GM18868 (cell line): ENCODE measurements around the gene EPB41L2.
A peak's percentile ranks its signal among the peaks of the same experiment; 100 is the strongest.
"Not testable (repeated sequence)": the region's sequence is repeated elsewhere in the genome, so short reads cannot be mapped to it uniquely, and the experiment has no call there.

Experiments used
- ATAC-seq: cut with Tn5 transposase; IDR thresholded peaks from one replicate; pipeline ENCODE4 v1.9.1; 2021; ENCODE audit warnings: mild to moderate bottlenecking, moderate library complexity; ENCODE audit not compliant: unreplicated experiment

Gene EPB41L2

DNA sequence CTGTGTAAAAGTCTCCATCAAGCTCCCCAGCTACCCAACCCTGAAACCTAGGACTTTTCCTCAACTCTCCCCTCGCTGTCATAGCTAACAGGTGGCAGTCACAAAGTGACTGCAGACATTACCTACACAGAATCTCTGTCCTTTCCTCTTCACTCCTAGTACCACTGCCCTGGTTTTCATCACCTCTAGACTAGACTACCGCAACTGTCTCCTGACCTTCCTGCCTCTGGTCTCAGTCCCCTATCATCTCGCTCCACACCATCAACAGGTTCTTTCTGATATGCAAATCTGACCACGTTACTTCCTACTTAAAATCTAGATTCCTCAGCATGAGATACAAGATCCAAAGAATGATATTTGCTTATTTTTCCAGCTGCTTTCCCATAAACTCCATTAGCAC, 142.1 kb downstream of the EPB41L2 start:
- no peak for ATAC-seq

DNA sequence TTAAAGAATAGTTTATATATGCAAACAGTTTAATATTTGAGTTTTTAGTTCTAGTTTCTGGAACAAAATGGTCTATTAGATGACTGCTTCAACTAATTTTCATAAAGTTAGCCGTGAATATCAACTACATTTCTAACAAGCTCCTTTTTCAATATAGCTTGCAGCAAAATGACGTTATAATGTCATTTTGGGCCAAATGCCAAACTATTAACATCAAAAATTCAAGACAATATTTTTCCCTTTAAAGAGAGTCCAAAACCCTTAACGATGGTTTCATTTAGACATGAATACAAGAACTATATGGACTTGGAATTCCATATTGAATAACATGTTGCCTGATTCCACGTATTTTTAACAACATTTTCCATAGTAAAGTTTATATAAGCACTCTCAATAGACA, 144.9 kb downstream of the EPB41L2 start:
- no peak for ATAC-seq

DNA sequence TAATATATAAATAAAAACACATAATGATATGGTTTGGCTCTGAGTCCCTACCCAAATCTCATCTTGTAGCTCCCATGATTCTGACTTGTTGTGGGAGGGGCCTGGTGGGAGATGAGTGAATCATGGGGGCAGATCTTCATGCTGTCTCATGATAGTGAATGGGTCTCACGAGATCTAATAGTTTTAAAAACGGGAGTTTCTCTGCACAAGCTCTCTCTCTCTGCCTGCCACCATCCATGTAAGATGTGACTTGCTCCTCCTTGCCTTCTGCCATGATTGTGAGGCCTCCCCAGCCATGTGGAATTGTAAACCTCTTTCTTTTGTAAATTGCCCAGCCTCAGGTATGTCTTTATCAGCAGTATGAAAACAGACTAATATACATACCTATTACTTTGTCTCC, 147.4 kb downstream of the EPB41L2 start:
- ATAC-seq = not testable (repeated sequence)

DNA sequence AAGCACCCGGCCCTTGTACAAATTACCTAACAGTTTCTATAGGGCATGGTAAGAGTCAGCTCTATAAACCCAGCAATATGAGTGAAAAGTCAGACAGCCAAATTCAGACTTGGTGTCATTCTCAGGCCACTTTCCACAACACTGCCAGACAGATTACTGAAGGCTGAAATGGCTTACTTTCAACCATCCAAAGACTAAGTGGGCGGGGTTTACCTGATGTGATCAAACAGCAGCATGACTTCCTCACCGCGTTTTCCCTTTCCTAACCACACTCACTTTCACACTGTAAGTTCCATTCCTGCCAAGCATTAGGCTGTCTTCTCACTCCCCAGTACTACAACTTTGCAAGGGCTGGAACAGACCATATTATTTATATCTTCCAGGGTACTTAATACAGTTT, 149.9 kb downstream of the EPB41L2 start:
- ATAC-seq = peak; percentile 76

DNA sequence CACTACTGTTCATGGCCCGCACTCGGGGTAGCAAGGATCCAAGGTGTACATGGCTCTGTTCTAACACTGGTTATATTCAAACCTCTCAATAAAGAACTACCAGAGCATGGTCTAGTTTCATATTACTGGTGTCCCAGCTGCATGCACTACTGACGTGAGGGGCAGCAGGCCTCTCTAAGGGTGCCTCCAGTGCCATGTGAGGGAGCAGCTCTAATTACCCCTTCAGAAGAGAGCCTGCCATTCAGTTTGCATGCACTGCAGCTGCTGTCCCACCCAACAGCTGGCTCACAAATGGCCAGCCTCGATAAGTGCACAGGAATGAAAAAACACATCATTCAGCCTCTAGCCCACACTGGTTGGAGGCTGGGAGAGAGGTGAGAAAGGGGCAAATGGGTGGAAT, 150.6 kb downstream of the EPB41L2 start:
- ATAC-seq = no peak

DNA sequence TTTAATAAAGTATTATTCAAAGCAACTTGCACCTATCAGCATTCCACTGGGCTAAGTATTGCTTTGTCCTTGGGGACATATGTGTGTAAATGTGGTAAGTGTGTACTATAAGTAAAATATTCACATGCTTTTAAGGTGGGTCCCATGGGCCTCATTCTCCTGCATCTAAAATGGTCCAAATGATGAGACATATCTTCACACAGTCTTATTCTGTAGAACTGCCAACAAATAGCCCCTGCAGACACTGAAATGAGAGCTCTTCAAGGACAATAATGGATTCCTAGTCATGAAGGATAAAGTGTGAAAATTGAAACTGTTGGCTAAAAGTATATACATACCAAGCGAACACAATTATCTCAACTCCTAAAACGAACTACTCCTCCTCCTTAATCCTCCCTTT, 154.1 kb downstream of the EPB41L2 start:
- ATAC-seq = no peak

DNA sequence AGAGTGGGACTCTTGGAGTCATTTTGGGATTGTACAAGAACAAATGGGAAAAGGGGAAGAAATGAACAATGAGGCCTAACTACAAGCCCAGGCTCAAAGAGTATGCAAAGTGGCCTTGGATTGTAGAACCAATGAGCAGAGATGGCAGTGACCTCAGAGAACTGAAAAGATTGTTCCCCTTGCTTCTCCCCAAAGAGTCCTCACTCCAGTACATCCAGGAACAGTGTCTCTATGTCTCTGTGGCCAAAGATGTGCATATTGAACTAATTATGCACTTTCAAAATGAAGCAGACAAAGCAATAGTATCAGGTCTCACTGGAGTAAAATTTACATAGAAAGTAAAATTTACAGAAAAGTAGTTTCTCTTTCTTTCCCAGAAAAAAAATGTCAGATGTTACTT, 154.9 kb downstream of the EPB41L2 start:
- peak; percentile 59 for ATAC-seq

DNA sequence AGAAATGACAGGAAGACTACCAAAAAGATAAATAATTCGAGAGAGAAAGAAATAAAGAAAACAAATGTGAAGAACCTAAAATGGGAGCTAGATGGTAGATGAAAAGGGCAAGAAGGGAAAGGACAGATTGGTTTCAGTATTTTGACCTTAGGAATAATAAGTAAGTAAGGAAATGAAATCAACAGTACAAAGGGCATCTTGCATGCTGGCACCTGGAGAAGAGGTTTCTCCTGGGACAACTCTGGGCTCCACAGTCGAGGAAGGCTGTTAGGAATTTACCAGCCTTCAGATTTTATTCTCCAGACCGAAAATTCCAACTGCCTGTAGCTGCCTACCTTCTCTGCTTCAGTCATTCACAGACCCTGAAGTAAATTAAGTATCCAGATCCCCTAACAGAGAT, 155.4 kb downstream of the EPB41L2 start:
- ATAC-seq = no peak

DNA sequence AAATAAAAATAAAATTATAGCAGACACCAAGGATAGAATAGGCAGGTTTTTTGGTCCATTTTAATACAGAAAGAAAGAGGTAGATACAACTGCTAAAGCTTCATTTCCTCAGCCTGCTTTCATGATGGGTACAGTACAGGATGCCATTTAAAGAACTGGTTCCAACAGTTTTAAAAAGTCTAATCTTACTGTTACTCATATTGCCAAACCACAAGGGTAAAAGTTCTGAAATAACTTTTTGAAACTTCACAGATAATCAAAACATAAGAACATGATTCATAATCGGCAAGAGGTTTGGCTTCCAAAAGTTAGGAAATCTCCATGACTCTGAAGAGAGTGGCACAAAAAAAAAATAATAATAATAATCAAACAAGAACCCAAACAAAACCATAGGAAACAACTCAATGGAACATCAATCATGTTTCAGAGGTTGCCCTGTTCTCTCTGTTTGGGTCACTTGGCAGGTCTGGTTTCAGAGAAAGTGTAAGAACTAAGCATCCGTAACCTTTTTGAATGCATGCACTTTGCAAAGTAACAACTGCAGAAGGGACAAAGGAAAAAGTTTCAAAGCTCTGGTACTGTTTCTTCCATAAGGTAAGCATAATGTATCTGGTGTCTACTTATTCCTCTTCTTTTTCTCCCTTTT, 156.2 kb downstream of the EPB41L2 start:
- peak; percentile 60 for ATAC-seq

DNA sequence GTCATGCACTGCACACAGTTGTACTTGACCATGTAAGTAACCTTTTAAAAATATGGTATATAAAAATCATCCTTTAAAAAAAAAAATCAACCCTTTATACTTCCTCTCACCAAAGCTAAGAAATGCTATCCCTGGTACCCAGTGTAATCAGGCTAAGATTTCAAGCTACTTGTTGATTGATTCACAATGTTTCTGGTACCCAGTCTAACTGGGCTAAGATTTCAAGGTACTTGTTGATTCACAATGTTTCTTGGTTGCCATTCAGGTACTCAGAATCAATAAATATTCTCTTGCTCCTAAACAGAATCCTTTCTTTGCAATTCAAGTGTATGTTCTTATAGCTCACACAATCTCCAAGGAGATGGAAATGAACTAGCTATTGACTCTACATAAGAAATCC, 159.4 kb downstream of the EPB41L2 start:
- ATAC-seq = no peak

DNA sequence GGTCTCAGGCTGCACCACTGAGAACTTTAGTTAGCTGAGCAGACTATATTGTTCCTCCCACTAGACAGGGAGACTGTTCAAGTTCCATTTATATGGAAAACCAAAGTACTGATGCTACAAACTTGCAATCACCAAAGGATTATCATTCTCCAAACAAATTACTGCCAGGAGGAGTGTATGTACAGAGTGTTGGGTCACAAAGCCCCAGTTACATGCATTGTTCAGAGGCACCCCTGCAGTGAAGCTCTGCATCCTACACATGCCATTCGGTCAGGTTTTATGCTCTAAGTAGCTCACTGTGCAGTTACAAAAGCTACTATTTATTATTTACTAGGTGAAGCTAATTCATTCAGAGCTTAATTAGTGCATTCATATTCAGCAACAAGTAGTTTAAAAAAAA, 160.0 kb downstream of the EPB41L2 start:
- no peak for ATAC-seq

DNA sequence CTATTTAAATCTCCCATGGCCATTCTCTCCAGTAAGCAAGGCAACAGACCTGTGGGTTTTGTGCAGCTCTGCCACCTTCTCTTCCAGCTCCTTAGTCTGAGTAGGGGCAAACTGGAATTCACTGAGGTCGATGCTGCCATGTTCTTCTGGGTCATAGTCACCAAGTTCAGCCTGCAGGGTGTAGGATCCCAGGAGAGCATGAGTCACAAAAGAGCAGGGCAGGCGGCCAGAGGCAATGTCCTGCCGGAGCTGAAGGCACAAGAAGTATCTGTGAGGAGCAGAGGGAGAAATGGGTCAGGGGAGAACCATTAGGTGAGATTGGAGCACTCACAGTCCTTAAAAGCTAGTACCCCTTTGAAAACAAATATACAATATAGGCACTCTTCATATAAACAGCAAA, 162.1 kb downstream of the EPB41L2 start:
- no peak for ATAC-seq

DNA sequence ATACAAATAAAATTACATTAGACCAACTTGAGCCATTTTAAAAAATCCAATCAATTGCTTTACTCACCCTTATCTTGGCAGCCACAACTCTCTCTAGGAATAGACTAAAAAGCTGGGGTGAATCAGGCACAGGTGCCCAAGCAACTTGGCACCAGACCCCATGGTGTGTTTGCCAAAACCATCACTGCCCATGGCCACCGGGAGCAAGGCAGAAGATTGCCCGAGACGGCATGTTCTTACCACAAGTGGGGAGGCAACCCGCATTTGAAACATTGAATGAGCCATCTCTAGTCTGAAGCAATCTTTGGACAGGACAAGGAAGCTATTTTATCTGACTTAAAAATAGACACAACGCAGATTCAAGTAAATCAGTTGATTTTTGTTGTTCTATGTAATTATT, 166.8 kb downstream of the EPB41L2 start:
- no peak for ATAC-seq

DNA sequence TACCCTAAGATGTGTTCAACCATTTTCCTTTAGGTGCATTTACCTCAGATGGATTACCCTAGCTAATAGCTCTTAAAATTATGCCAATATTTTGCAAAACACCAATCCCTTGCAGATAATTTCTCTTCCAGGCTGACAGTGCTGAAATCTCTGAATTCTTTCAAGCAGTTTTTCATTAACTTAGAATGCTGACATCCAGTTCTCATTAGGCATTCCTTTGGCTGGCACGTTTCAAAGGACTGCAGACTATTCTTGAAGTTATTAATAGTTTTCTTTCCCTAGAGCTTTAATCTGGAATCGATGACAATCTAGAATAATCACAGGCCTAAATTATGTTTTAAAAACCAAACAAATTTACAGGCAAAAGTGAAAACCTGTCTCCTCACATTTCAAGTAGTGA, 167.5 kb downstream of the EPB41L2 start:
- no peak for ATAC-seq

DNA sequence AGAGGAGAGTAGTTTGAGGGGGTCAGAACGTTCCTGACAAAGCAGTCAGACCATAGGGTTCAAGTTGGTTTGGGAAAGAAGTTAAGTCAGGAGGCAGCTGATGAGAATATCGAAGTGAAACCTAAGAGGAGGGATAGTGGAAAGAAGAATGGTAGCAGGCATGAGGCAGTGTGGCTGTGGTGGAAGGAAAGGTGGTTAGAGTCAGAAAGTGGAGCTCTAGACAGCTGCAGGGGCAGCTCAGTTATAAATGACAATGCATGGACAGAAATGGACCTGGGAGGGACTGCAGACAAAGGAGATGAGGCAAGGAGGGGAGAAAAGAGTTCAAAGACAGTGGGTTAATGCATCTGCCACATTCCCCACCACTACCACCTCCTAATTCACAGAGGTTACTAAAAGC, 169.3 kb downstream of the EPB41L2 start:
- ATAC-seq = no peak

DNA sequence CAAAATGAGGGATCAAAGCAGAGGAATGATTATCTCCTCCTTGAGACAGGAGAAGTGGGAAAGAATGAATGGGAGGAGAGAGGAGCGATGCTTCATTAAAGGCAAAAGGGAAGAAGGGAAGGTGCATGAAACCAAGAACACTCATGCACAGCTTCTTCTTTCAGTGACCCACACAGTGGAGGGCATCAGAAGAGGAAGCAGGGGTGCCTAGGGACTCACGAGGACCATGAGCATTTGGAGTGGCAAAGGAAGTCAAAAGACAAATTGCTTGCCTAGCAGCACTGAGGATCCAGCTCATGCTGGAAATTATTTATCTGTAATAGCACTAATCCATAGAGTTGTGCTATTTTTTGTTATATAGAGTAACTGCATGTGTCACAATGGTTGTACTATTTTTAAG, 169.8 kb downstream of the EPB41L2 start:
- no peak for ATAC-seq

DNA sequence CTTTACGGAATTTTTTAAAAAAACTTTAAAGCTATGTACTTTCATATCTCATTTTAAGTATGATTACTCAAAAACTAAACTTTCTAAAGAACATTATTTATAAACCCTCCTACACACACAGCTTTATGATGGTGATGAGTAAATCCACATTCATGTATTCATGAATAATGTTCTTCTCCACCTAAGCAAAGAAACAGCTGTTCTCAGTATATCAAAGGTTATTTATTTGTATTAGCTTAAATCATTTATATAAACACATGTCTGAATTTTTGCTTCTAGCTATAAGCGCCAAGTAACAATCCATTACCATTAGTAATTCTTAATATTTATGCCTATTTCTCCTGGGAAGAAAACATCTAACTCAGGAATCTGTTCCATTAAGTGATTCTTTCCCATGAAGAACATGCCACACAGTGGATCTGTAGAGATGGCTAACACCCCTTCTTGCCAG, 172.5 kb downstream of the EPB41L2 start:
- ATAC-seq = no peak

DNA sequence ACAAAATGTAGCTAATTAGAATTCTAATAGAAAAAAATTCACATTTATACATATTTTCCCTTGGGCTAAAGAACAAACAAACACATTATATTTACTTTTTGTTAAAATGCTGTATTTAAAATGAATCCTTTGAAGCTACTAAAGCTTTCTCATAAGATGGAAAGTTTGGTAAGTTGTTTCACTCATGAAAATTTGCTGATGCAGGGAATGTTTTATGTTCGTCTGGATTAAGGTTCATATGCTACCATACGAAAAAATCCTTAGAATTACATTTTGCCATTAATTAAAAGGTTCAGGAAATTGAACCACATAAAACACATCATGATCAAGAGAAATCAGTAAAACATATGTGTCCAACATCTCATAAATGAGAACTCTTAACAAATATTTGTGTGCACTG, 173.6 kb downstream of the EPB41L2 start:
- ATAC-seq = no peak

DNA sequence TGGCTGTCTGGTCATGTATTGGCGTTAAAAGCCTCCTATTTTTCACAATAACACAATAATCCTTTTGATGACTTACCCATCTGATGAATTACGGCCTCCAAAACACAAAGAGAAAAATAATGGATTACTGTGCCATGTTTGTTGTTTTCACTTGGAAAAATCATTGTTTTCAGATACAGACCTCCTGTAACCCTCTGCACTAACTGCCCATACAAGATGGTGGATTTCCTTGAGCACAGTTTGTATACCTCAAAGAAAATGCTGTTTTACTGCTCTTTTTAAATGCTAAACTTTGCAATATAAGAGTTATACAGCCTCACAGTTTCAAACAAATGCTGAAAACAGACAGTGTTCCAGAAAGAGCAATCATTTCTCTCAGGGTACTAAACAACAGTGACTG, 174.8 kb downstream of the EPB41L2 start:
- ATAC-seq = no peak

DNA sequence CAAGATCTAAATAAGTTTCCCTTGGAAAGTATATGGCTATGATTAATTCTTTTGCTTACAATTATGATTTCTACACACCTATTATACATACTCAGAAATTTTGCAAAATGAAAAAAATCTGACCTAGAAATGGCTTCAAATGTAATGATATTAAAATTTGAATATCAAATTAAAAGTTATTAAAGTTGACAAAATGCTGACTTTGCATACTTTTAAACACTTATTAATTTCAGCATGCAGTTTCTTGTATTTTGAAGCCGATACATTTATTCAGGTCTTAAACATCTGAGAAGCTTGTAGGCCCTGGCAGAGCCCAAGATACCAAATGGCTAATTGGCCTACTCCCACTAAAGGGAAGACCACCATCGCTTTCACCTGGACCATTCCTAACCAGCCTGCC, 176.1 kb downstream of the EPB41L2 start:
- ATAC-seq = no peak

DNA sequence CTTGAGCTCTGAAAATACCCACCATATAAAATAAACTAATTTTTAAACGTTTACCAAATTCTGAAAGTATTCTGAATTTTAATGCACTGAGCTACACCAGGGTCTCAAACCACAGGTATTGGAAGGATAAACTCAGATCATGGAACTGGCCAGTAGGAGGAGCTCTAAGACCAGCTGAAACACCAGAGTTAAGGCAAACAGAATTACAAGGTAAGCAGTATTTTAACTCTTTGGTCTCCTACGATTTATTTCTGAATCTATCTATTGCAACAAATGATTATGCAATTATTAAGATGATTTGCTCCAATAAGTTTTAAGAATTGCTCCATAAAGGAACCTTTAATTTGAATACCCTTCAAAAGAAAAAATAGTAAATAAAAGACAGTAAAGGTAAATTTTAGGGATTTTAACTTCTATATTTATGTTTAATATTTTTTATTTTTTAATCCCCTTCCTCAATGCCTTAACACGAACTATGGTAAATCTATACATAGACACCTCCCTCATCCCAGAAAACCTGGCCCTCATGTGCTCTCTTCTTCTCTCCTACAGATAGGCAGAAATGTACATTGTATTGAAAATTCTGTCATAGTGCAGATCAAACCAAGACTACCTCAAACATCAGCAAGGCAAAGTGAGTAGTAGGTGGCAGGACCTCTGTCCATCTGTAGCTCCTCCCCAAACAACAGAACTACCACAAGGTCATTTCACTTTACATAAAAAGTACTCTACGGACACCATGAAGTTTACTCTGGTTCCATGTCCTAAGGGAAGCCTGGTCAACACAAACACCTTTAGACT, 177.5 kb downstream of the EPB41L2 start:
- peak; percentile 85 for ATAC-seq

DNA sequence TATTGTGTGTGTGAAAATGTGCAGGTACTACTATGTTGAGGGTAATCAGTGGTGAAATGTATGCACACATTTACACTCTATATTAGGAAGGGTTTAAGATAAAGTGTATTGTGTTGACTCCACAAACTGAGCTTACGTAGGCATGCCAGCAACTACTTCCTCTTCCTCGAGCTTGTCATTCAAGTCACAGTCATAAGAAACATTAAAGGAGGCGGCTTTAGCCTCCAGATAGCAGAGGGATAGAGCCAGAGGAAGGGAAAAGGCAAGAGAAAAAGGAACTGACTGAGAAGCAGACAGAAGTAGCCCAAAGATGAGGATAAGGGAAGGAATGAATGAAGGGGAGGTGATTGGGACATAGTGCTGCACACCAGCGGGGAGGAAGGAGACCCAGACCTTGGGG, 180.7 kb downstream of the EPB41L2 start:
- no peak for ATAC-seq

DNA sequence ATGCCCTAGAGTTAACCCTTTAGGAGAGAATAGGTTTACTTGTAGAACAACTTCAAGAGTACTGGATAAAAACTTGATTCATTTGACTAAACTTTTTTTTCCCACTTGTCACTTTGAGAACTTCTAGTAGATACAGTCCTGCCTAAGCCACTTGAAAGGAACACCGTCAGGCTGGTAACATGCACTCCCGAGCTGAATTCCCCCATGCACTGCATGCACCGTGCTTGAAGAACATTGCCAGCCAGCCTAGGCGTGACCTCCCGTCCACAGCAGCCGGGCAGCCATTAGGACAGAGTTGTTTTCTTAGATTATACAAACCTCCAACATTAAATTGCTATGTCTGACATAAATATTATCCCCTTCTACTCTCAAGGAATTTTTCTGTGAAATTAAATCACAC, 183.2 kb downstream of the EPB41L2 start:
- no peak for ATAC-seq
